ENCODE measurements around the gene DLG2. TPM values are rescaled to one million over a fixed set of nuclear protein-coding genes. Genes with fewer than 3 reads are reported as not detected.

DLG2 gene
- total RNA-seq, 2 experiments from 2014 or later, result 2.0 to 2.1 TPM

GRCh38 chr11:84256618-84257017 is 1370.5 kb downstream of the DLG2 start:
- Histone ChIP-seq H3K36me3 (ENCODE audit: insufficient read depth, low read length) (no peaks in the 10 kb centered on the region), H3K27ac (ENCODE audit: low read depth in 1 of 2, low read length in 2 of 2) (no peak overlapping the region), H3K27me3 (ENCODE audit: control insufficient read depth in 1 of 2, insufficient read depth in 2 of 2, low read length in 2 of 2) (no peaks in the 10 kb centered on the region), H3K4me3 (ENCODE audit: low read length) (no peak overlapping the region), H3K9me3 (ENCODE audit: control insufficient read depth in 1 of 2, insufficient read depth in 1 of 2, low read length in 2 of 2) (peaks cover 0 to 5% of the 10 kb centered on the region in 2 experiments), H3K4me1 (ENCODE audit: insufficient read depth, low read length) (no peaks in the 10 kb centered on the region)
- TF ChIP-seq, protein P1, sequence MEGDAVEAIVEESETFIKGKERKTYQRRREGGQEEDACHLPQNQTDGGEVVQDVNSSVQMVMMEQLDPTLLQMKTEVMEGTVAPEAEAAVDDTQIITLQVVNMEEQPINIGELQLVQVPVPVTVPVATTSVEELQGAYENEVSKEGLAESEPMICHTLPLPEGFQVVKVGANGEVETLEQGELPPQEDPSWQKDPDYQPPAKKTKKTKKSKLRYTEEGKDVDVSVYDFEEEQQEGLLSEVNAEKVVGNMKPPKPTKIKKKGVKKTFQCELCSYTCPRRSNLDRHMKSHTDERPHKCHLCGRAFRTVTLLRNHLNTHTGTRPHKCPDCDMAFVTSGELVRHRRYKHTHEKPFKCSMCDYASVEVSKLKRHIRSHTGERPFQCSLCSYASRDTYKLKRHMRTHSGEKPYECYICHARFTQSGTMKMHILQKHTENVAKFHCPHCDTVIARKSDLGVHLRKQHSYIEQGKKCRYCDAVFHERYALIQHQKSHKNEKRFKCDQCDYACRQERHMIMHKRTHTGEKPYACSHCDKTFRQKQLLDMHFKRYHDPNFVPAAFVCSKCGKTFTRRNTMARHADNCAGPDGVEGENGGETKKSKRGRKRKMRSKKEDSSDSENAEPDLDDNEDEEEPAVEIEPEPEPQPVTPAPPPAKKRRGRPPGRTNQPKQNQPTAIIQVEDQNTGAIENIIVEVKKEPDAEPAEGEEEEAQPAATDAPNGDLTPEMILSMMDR (IDR thresholded peaks at IDR 0.05), result no peak
- Mint-ChIP-seq H3K4me1 (ENCODE audit: low read depth) (no peaks in the 10 kb centered on the region), H3K36me3 (ENCODE audit: low read depth) (no peaks in the 10 kb centered on the region), H3K27ac (no peak overlapping the region), H3K27me3 (no peaks in the 10 kb centered on the region), H3K9me3 (peaks cover 14% of the 10 kb centered on the region), H3K4me3 (no peak overlapping the region)
- no peak for DNase-seq
- intact Hi-C loops (cut with DNase I, micrococcal nuclease), result no loop called here
- ChIA-PET CTCF (no interaction called here), POLR2A (no interaction called here)
- no peak for ATAC-seq (ENCODE audit: poor library complexity)

- peaks cover 0 to 7% of the 10 kb centered on the region in 2 experiments for H3K9me3 ChIP-seq (ENCODE audit: control insufficient read depth in 1 of 2, insufficient read depth in 1 of 2, low read length in 2 of 2)
- Mint-ChIP-seq H3K27ac (no peak overlapping the region), H3K27me3 (no peaks in the 10 kb centered on the region), H3K4me3 (no peak overlapping the region), H3K4me1 (ENCODE audit: low read depth) (no peaks in the 10 kb centered on the region), H3K9me3 (peaks cover 12% of the 10 kb centered on the region), H3K36me3 (ENCODE audit: low read depth) (no peaks in the 10 kb centered on the region)
- no peaks in the 10 kb centered on the region for H3K36me3 ChIP-seq (ENCODE audit: insufficient read depth, low read length)
- intact Hi-C loops (cut with DNase I, micrococcal nuclease), result no loop called here
- DNase-seq, result no peak
- H3K4me1 ChIP-seq (ENCODE audit: insufficient read depth, low read length), result no peaks in the 10 kb centered on the region
- POLR2A ChIA-PET, result no interaction called here
- no peak for ATAC-seq (ENCODE audit: poor library complexity)
- no peak overlapping the region for H3K4me3 ChIP-seq (ENCODE audit: low read length)
- H3K27me3 ChIP-seq (ENCODE audit: control insufficient read depth in 1 of 2, insufficient read depth in 2 of 2, low read length in 2 of 2), result no peaks in the 10 kb centered on the region
- TF ChIP-seq, protein P1 (IDR thresholded peaks at IDR 0.05), result no peak
- no peak overlapping the region for H3K27ac ChIP-seq (ENCODE audit: low read depth in 1 of 2, low read length in 2 of 2)
- CTCF ChIA-PET, result no interaction called here
Observed at GRCh38 chr11:84255483-84255882, 1371.7 kb downstream of the DLG2 start.

DNA sequence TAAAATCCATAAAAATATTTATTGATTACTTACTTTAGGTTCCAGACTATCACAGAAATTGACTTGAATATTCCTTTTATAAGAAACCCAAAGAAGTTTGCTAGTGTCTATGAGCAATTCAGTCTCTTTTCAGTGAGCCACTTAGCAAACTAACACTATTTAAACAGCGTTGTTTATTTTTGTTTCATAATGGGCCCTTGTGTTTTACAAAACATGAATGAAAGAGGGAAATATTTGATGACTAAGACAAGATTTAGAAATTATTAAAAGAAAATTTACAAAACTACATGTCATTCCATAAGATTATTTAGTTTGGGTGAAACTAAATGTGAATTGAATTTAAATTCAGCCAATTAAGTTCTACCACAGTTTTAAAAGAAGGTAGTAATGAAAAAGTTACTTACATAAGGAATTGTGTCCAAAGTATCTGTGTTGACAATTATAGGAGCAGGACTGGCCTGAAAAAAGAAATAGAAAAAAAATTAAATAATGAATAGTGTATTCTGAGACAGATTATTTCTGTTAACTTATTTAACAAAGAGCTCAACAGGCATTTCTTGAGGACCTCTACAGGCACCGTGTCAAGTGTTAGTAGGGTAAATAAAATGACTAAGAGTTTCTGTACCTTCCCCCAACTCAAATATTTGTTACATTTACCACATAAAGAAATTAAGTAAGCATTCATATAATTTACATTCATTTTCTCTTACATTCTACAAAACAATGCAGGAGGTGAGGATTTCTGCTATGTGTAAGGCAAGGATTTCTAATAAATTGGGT is 1376.1 kb downstream of the DLG2 start:
- no peaks in the 10 kb centered on the region for H3K4me1 ChIP-seq (ENCODE audit: insufficient read depth, low read length)
- H3K36me3 Mint-ChIP-seq (ENCODE audit: low read depth), result no peaks in the 10 kb centered on the region
- H3K4me3 ChIP-seq (ENCODE audit: low read length), result no peak overlapping the region
- intact Hi-C loops (cut with DNase I, micrococcal nuclease), result no loop called here
- ChIA-PET CTCF (interaction anchor here (0.7 kb wide), 1 partner anchor 27 kb away, joined by 3 read pairs; no protein-coding TSS in a partner anchor), POLR2A (no interaction called here)
- H3K36me3 ChIP-seq (ENCODE audit: insufficient read depth, low read length), result no peaks in the 10 kb centered on the region
- no peak overlapping the region for H3K4me3 Mint-ChIP-seq
- H3K27ac Mint-ChIP-seq, result no peak overlapping the region
- H3K9me3 ChIP-seq (ENCODE audit: control insufficient read depth in 1 of 2, insufficient read depth in 1 of 2, low read length in 2 of 2), result peaks cover 5 to 7% of the 10 kb centered on the region in 2 experiments
- peaks cover 11% of the 10 kb centered on the region for H3K9me3 Mint-ChIP-seq
- no peak overlapping the region for H3K27ac ChIP-seq (ENCODE audit: low read depth in 1 of 2, low read length in 2 of 2)
- ATAC-seq (ENCODE audit: poor library complexity), result no peak
- TF ChIP-seq, protein P1 (IDR thresholded peaks at IDR 0.05), result no peak
- no peaks in the 10 kb centered on the region for H3K27me3 Mint-ChIP-seq
- no peaks in the 10 kb centered on the region for H3K4me1 Mint-ChIP-seq (ENCODE audit: low read depth)
- H3K27me3 ChIP-seq (ENCODE audit: control insufficient read depth in 1 of 2, insufficient read depth in 2 of 2, low read length in 2 of 2), result no peaks in the 10 kb centered on the region
- DNase-seq, result no peak
